HG03060 (cell line): ENCODE measurements around the gene PWWP2B.

Source experiments
- ATAC-seq: cut with Tn5 transposase; IDR thresholded peaks from one replicate; pipeline ENCODE4 v1.9.1; 2021; ENCODE audit warnings: low read depth, moderate number of reproducible peaks; ENCODE audit not compliant: unreplicated experiment

The PWWP2B gene

GRCh38 chr10:132442636-132443035 lies 45.6 kb downstream of the PWWP2B start:
- ATAC-seq = no peak

- ATAC-seq = no peak
Measured at GRCh38 chr10:132443605-132443982, 46.6 kb downstream of the PWWP2B start.

- ATAC-seq = no peak
Measured at GRCh38 chr10:132443983-132444876, 47.2 kb downstream of the PWWP2B start.

- no peak for ATAC-seq
Measured at GRCh38 chr10:132444877-132445351, 47.9 kb downstream of the PWWP2B start.

- ATAC-seq = no peak
Measured at GRCh38 chr10:132445516-132446194, 48.7 kb downstream of the PWWP2B start.

- ATAC-seq = no peak
Measured at GRCh38 chr10:132446195-132446581, 49.2 kb downstream of the PWWP2B start.

GRCh38 chr10:132446661-132447445 lies 49.9 kb downstream of the PWWP2B start:
- peak; percentile 45 for ATAC-seq

- no peak for ATAC-seq
Measured at GRCh38 chr10:132447446-132448247, 50.6 kb downstream of the PWWP2B start.

GRCh38 chr10:132448248-132448731 lies 51.3 kb downstream of the PWWP2B start:
- no peak for ATAC-seq

- ATAC-seq = no peak
Measured at GRCh38 chr10:132449051-132449810, 52.2 kb downstream of the PWWP2B start.

- ATAC-seq = no peak
Measured at GRCh38 chr10:132449811-132450181, 52.8 kb downstream of the PWWP2B start.

GRCh38 chr10:132450466-132450824 lies 53.4 kb downstream of the PWWP2B start:
- ATAC-seq = no peak

GRCh38 chr10:132450825-132451505 lies 54.0 kb downstream of the PWWP2B start:
- ATAC-seq = no peak

- ATAC-seq = no peak
Measured at GRCh38 chr10:132451506-132452215, 54.7 kb downstream of the PWWP2B start.

GRCh38 chr10:132452216-132452650 lies 55.2 kb downstream of the PWWP2B start:
- no peak for ATAC-seq

GRCh38 chr10:132452651-132453469 lies 55.9 kb downstream of the PWWP2B start:
- no peak for ATAC-seq

- no peak for ATAC-seq
Measured at GRCh38 chr10:132453470-132453861, 56.5 kb downstream of the PWWP2B start.
